ENCODE results near the gene ARHGAP6.

DNA sequence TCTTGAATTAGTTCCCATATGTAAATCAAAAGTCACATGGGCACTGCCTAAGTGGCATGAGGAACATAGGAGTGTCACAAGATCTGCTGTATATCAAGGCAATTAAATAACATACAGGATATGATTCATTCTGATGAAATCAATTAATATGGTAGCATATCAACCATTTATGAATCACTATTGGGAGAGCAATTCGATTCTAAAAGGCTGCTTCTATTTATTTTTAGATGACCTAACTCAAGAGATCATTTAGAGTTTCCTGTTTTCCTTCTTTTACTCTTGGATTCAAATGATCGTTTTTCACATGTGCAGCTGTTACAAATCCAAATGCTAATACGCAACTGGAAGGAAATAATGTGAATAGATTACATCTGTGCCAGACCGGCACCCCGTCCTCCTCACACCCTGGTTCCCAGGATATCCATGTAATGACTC lies 472.7 kb downstream of the ARHGAP6 start:
- TF ChIP-seq CTCF (IDR thresholded peaks at IDR 0.05; ENCODE audit: insufficient read depth, low read length) (no peak), GABPA (IDR thresholded peaks at IDR 0.05; ENCODE audit: low read depth) (no peak), SPI1 (IDR thresholded peaks at IDR 0.05; ENCODE audit: borderline replicate concordance, low read depth) (no peak), POLR2AphosphoS5 (IDR thresholded peaks at IDR 0.05; ENCODE audit: low read depth) (no peak), REST (IDR thresholded peaks at IDR 0.05; ENCODE audit: insufficient replicate concordance, low read depth) (no peak)

All from HL-60 (cell line).